Gastroesophageal sphincter (tissue), 3 donors: ENCODE results near the gene ZNF605.

ENCODE experiments used
- EP300 ChIP-seq: sonication (generic); formaldehyde crosslinking; IDR thresholded peaks from one replicate; pipeline ENCODE4 v1.6.1; 2017; ENCODE audit warnings: antibody characterized with exemption, mild to moderate bottlenecking
- TF ChIP-seq, protein P1 (sequence below), 4 experiments: fragments of 200-600 bp in 2 of 4; fragments of 450-650 bp in 2 of 4; sonication (generic) in 1 of 4; IDR thresholded peaks; one replicate each; pipeline ENCODE4 v1.5.1; 2017 to 2019; ENCODE audit warnings: antibody characterized with exemption in 4 of 4, mild to moderate bottlenecking in 2 of 4, moderate library complexity in 2 of 4

DNA sequence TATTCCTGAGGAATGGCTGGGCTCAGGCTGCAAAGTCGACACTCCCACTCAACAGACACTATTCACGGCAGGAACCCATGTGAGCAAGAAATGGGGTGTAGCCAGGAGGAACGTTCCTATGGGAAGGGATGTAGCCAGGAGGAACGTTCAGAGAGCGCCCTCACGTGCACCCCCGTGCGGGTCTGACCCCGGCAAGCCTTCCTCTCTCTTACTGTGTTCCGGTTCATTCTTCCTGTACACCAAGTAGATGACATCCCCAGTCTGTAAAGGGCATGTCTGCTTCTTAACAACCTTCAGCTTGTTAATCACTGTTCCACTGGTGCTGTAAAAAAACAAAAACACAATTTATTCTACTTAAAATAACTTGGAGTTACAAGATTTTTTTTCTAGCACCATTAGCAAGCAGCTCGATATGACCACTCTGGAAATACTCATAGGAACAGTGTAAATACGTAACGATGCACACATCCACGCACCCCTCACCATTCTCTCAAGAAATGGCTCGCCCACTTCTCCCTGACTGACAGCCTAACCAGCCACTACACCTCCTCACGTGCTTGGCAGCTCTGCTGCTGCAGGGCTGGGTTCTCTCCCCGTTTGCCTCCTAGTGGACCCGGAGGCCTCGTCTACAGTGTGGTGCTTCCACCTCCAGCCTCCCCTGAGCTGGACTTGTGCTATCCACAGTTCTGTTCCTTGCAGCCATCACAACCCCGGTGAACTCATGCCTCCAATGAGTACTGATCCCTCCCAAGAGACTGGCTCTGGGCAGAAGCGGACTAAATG, 83.8 kb downstream of the ZNF605 start:
- TF ChIP-seq, protein P1, sequence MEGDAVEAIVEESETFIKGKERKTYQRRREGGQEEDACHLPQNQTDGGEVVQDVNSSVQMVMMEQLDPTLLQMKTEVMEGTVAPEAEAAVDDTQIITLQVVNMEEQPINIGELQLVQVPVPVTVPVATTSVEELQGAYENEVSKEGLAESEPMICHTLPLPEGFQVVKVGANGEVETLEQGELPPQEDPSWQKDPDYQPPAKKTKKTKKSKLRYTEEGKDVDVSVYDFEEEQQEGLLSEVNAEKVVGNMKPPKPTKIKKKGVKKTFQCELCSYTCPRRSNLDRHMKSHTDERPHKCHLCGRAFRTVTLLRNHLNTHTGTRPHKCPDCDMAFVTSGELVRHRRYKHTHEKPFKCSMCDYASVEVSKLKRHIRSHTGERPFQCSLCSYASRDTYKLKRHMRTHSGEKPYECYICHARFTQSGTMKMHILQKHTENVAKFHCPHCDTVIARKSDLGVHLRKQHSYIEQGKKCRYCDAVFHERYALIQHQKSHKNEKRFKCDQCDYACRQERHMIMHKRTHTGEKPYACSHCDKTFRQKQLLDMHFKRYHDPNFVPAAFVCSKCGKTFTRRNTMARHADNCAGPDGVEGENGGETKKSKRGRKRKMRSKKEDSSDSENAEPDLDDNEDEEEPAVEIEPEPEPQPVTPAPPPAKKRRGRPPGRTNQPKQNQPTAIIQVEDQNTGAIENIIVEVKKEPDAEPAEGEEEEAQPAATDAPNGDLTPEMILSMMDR (IDR thresholded peaks at IDR 0.05), result no peak
- TF ChIP-seq EP300, result no peak
